ENCODE measurements around the gene SHTN1. TPM values are rescaled to one million over a fixed set of nuclear protein-coding genes. Genes with fewer than 3 reads are reported as not detected.

Gene SHTN1
- total and polyA plus RNA-seq, 2 donors (not counting 1 experiment from before 2014, with no cell fraction given) = 0.06 to 0.34 TPM

DNA sequence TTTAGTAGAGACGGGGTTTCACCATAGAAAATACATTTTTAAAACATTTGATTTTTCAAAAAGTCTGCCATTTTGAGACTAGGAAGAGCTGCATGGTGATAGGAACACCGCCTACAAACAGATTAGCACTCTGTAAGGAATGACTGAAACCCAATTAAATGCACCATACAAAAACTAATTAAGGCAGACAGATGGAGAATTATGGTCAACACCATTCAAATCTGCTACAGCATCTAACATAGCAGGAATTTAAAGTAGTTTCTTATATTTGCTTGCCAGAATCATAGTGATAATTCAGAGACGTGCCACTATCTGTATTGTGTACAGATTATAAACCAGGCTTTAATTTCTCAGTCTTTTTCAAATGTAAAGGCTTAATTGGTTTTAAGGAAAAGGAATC, 87.5 kb downstream of the SHTN1 start:
- H3K4me2 ChIP-seq (replicated peaks; ENCODE audit: low read depth, low read length, poor library complexity, severe bottlenecking) = no peak overlapping the region
- no peaks in the 10 kb centered on the region for H3K27me3 ChIP-seq (replicated peaks in 1 of 4; ENCODE audit: control extremely low read depth in 1 of 4, control insufficient read depth in 3 of 4, insufficient read depth in 4 of 4, low read length in 3 of 4)
- no peak overlapping the region for H3K4me3 ChIP-seq (ENCODE audit: control extremely low read depth in 1 of 5, extremely low read depth in 1 of 5, insufficient read depth in 1 of 5, low read depth in 2 of 5, low read length in 4 of 5)
- no peaks in the 10 kb centered on the region for H4K20me1 ChIP-seq (ENCODE audit: control insufficient read depth, insufficient read depth, low read length, poor library complexity, severe bottlenecking)
- no peak for ATAC-seq (ENCODE audit: low read depth)
- Mint-ChIP-seq H3K27me3 (no peaks in the 10 kb centered on the region), H3K4me1 (no peaks in the 10 kb centered on the region), H3K9me3 (ENCODE audit: insufficient read depth) (no peaks in the 10 kb centered on the region), H3K4me3 (no peak overlapping the region), H3K27ac (no peak overlapping the region)
- ChIA-PET CTCF (no interaction called here), POLR2A (no interaction called here)
- TF ChIP-seq, protein P1, sequence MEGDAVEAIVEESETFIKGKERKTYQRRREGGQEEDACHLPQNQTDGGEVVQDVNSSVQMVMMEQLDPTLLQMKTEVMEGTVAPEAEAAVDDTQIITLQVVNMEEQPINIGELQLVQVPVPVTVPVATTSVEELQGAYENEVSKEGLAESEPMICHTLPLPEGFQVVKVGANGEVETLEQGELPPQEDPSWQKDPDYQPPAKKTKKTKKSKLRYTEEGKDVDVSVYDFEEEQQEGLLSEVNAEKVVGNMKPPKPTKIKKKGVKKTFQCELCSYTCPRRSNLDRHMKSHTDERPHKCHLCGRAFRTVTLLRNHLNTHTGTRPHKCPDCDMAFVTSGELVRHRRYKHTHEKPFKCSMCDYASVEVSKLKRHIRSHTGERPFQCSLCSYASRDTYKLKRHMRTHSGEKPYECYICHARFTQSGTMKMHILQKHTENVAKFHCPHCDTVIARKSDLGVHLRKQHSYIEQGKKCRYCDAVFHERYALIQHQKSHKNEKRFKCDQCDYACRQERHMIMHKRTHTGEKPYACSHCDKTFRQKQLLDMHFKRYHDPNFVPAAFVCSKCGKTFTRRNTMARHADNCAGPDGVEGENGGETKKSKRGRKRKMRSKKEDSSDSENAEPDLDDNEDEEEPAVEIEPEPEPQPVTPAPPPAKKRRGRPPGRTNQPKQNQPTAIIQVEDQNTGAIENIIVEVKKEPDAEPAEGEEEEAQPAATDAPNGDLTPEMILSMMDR (IDR thresholded peaks at IDR 0.05) = no peak
- TF ChIP-seq EZH2 (IDR thresholded peaks at IDR 0.05; ENCODE audit: borderline replicate concordance, insufficient read depth, low read depth, low read length, poor library complexity, severe bottlenecking) = no peak
- no peak for DNase-seq
- intact Hi-C loops (cut with micrococcal nuclease) = loop anchor here (5.0 kb wide), 1 partner anchor 1215 kb away; no protein-coding TSS in a partner anchor
- no peaks in the 10 kb centered on the region for H3K9me3 ChIP-seq (ENCODE audit: control extremely low read depth in 1 of 3, control insufficient read depth in 2 of 3, insufficient read depth in 1 of 3, low read length in 2 of 3)
- H3K4me1 ChIP-seq (ENCODE audit: control insufficient read depth in 2 of 2, insufficient read depth in 2 of 2, low read length in 2 of 2) = no peaks in the 10 kb centered on the region
- no CpG with 5 or more reads among the region's 3 CpGs for WGBS (ENCODE audit: insufficient coverage)
- no peak overlapping the region for H3K9ac ChIP-seq (ENCODE audit: low read length)
- H3K27ac ChIP-seq (ENCODE audit: low read length in 2 of 2) = no peak overlapping the region
- H3K36me3 ChIP-seq (replicated peaks in 1 of 2; ENCODE audit: control extremely low read depth in 1 of 2, control insufficient read depth in 1 of 2, extremely low read depth in 1 of 2, insufficient read depth in 2 of 2, low read length in 1 of 2) = no peaks in the 10 kb centered on the region
- no peaks in the 10 kb centered on the region for H3K79me2 ChIP-seq (ENCODE audit: control insufficient read depth, insufficient read depth, low read length)
- H2AFZ ChIP-seq (ENCODE audit: insufficient read depth, low read depth, low read length, poor library complexity, severe bottlenecking) = no peak overlapping the region

DNA sequence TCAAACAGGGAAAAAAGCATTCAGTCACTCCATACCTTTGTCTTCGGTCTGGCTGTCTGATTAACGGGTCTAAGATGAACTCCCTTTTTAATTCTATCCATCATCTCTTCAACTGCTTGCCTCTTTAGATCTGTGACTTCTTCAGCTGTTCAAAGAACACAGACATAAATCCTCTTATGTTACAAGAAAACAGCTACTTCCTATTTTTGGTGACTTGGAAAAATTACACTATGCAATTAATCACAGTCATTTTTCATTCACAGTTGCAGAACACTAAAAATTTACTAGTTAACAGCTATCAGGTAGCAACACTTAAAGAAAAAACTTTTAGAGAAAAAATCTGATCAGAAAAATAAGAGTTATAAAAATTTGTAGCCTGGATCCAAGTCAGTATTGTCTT, 89.6 kb downstream of the SHTN1 start:
- no peak overlapping the region for H3K4me2 ChIP-seq (replicated peaks; ENCODE audit: low read depth, low read length, poor library complexity, severe bottlenecking)
- TF ChIP-seq, protein P1 (IDR thresholded peaks at IDR 0.05) = no peak
- no peak for TF ChIP-seq EZH2 (IDR thresholded peaks at IDR 0.05; ENCODE audit: borderline replicate concordance, insufficient read depth, low read depth, low read length, poor library complexity, severe bottlenecking)
- no peak overlapping the region for H3K9ac ChIP-seq (ENCODE audit: low read length)
- WGBS (ENCODE audit: insufficient coverage) = 0% methylated on average over 2 of the region's 2 CpGs
- no peak overlapping the region for H3K4me3 Mint-ChIP-seq
- no peak overlapping the region for H3K4me3 ChIP-seq (ENCODE audit: control extremely low read depth in 1 of 5, extremely low read depth in 1 of 5, insufficient read depth in 1 of 5, low read depth in 2 of 5, low read length in 4 of 5)
- no peaks in the 10 kb centered on the region for H3K4me1 Mint-ChIP-seq
- ChIA-PET CTCF (no interaction called here), POLR2A (no interaction called here)
- H3K27ac ChIP-seq (ENCODE audit: low read length in 2 of 2) = no peak overlapping the region
- no peaks in the 10 kb centered on the region for H3K79me2 ChIP-seq (ENCODE audit: control insufficient read depth, insufficient read depth, low read length)
- H3K9me3 Mint-ChIP-seq (ENCODE audit: insufficient read depth) = no peaks in the 10 kb centered on the region
- no peaks in the 10 kb centered on the region for H3K27me3 Mint-ChIP-seq
- H3K9me3 ChIP-seq (ENCODE audit: control extremely low read depth in 1 of 3, control insufficient read depth in 2 of 3, insufficient read depth in 1 of 3, low read length in 2 of 3) = no peaks in the 10 kb centered on the region
- no peak overlapping the region for H3K27ac Mint-ChIP-seq
- no peaks in the 10 kb centered on the region for H3K36me3 ChIP-seq (replicated peaks in 1 of 2; ENCODE audit: control extremely low read depth in 1 of 2, control insufficient read depth in 1 of 2, extremely low read depth in 1 of 2, insufficient read depth in 2 of 2, low read length in 1 of 2)
- intact Hi-C loops (cut with micrococcal nuclease) = loop anchor here (5.0 kb wide), 1 partner anchor 1217 kb away; no protein-coding TSS in a partner anchor
- ATAC-seq (ENCODE audit: low read depth) (no peak), DNase-seq (no peak)
- H2AFZ ChIP-seq (ENCODE audit: insufficient read depth, low read depth, low read length, poor library complexity, severe bottlenecking) = no peak overlapping the region
- no peaks in the 10 kb centered on the region for H3K27me3 ChIP-seq (replicated peaks in 1 of 4; ENCODE audit: control extremely low read depth in 1 of 4, control insufficient read depth in 3 of 4, insufficient read depth in 4 of 4, low read length in 3 of 4)
- H3K4me1 ChIP-seq (ENCODE audit: control insufficient read depth in 2 of 2, insufficient read depth in 2 of 2, low read length in 2 of 2) = no peaks in the 10 kb centered on the region
- H4K20me1 ChIP-seq (ENCODE audit: control insufficient read depth, insufficient read depth, low read length, poor library complexity, severe bottlenecking) = no peaks in the 10 kb centered on the region

Data from B cell (primary cell).